Ammon's horn (tissue), 1 donor: ENCODE measurements around the gene ALG11.
A peak's percentile ranks its signal among the peaks of the same experiment; 100 is the strongest.
"Not testable (repeated sequence)": the region's sequence is repeated elsewhere in the genome, so short reads cannot be mapped to it uniquely, and the experiment has no call there.

Experiments
- DNase-seq: peaks from one replicate; pipeline ENCODE4 v3.0.0-alpha.2; 2016; ENCODE audit warnings: low spot score

The ALG11 gene, protein sequence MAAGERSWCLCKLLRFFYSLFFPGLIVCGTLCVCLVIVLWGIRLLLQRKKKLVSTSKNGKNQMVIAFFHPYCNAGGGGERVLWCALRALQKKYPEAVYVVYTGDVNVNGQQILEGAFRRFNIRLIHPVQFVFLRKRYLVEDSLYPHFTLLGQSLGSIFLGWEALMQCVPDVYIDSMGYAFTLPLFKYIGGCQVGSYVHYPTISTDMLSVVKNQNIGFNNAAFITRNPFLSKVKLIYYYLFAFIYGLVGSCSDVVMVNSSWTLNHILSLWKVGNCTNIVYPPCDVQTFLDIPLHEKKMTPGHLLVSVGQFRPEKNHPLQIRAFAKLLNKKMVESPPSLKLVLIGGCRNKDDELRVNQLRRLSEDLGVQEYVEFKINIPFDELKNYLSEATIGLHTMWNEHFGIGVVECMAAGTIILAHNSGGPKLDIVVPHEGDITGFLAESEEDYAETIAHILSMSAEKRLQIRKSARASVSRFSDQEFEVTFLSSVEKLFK

DNA sequence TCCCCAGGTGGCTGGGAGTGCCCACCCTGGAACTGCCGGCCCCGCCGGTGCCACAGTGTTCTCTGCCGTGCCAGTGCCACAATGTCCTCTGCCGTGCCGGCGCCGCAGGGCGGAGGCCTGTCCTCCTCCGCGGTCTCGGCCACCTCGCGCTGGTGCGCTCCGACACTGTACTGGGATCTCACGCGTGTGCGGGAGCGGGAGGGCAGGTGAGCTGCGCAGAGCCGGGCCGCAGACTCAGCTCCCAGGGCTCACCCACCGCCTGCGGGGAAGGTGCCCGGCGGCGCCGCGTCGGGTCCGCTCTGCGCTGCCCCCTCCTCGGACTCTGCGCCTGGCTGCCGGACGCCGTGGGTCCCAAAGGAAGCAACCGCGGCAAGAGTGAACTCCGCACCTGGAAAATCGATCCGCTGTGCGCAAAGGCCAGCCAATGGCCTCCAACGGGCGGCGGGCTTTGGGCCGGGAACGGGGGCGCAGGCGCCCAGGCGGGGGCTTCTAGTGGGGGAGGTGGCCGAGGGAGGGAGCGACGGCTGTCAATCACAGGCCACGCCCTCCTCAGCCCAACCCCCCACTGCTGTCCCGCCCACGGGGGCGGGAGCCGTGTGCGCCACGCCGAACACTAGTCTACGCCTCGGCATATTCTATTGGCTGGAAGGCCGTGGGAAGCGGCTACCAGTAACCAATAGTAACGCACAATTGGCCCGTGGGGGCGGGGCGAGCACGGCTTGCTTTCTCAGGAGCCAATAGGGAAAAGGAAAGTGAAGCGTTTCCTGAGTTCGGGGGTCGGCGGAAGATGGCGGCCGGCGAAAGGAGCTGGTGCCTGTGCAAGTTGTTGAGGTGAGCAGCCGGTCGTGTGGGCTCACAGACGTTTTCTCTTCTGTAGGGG lies at the start of gene ALG11:
Gene ALG11 (plus strand): TSS at position 767 of the 880 bp plus-strand sequence. CDS start 21 bp downstream, at position 788.
- peak; percentile 99 for DNase-seq

DNA sequence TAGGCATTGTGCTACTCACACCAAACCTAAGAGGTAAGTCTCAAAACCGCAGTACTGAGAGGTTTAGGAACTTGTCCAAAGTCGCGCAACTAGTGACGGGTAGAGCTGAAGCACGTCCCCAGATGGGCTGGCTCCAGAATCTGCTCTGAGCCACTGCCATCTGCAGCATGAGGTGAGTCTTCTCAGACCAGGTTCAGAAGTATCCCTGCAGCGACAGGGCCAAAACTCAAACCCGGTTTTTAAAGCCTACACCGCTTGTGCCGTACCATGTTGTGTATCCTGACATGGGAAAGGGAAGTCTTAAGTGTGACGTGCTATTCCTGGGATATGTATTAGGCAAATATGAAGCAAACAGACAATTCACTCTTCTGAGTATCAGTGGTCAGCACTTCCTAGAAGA lies 46.0 kb upstream of the ALG11 start:
- DNase-seq, result no peak

DNA sequence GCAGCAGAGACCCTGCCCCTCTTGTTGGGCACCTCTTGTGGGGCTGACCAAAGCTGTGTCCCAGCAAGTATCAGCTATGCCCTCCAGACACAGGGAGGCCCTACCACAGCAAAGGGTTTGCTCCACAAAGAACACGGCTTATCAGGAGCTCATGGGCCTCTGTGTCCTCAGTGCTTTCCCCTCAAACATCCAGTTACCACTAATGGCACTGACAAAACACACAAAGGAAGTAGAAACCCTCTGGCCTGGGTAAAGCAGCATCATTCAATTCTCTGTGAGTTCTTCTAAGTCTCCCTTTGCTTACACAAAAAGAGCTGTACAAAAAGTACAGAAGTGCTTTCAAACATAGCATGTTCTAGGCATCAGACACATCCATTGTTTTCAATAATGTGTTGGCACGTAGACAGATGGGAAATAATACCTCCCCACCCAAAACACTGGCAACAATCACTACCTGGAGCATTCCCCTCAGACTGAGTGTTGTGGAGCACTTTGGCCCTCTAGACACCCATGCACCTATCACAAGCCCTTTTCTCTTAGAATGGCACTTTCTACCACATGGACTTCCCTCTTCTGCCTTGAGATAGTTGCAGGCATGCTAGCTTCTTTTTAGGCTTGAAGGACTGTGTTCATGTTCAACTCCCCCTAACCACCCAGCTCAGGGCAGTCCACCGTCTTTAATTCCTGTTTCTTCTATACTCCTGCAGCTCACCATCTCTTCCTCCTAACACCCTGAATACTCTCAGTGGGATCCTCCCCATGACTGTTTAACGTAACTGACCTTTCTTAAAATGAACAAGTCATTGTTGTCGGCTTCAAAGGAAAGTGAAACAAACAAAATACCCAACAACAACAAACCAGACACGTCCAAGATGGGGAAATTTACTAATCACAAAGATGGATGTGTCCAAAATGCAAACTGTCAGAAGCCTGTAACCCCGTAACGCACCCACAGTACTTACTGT lies 44.4 kb upstream of the ALG11 start:
- no peak for DNase-seq

DNA sequence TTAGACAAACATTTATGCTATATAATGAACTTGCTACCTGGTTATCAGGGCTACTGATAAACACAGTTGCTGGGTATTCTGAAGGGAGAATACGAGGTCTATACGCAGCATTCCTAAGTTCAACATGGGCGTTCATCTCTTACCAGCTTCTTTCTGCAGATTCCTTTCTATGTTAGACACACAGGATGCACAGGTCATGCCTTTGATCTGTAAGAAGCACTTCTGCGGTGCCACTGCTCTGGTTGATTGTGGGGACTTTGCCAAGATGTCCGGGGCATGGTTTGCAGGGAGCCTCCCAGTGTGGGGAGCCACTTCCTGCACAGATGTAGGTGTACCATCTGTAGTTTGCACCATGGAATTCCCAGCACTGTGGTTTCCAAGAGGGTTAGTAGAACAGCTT lies 41.8 kb upstream of the ALG11 start:
- DNase-seq, result no peak

DNA sequence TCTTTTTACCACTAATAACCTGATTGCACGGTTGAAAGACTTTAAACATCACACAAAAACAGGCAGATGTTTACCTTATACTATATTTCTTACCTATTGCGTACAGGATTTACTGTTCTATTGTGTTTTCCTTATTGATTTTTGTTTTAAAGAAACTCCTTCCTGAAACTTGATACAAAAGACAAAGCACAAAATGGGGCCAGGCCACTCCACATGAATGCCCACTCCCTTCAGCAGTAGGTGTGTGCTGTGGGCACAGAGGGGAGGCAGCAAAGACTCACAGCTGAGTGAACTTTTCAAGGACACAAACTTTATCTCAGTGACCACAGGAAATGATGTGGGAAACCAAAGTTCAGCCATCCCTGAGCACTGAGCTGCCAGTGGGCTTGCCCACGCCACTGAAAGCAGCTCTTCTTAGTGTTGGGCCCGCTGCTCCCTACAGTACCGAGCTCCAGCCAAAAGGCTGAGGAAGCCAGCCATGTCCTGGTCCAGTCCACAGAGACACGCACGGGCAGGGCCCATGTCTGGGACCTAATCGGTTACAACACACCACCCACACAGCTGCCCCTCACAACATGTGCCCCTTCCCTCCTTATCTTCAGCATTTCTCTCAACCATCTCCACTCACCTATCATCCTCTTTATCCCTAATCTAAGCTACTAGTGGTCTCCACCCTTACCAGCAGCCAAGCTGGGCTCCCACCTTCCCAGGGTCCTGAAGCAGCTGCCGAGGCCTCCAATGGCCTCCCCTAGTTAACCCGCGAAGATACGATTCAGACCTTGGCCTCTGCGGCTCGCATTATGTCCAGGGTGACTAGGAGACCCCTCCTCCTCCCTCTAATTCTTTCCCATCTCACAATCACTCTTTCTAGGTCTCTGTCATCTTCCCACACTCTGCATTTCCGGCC lies 40.4 kb upstream of the ALG11 start:
- DNase-seq, result no peak

DNA sequence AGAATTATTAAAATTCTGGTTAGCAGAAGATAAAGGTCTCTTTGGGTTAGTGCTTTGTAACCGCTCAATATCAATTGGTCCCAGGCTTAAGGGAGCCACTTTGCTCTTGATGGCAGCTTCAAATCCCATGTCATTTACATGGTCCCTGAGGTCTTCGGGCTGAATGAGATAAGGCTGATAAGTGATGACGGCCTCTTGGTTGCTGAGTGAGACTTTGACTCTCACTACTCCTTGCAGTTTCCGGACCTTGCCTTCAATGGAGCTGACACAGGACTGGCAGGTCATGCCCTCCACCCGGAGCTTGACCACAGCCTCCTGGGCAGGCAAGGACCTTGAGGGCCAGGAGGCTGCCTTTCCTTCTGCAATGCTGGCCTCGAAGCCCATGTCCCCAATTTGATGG lies 37.7 kb upstream of the ALG11 start:
- no peak for DNase-seq

DNA sequence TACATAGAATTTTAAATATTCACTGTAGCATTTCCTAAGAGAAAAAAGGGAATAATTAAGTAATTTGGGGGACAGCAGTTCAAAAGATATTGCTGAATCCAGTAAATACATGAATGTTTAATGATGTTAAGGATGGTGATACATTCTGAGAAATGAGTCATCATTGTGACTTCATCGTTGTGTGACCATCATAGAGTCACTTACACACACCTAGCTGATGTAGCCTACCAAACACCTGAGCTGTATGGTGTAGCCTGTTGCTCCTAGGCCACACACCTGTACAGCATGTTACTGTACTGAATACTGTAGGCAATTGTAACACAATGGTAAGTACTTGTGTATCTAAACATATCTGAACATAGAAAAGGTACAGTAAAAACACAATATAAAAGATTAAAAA lies 35.8 kb upstream of the ALG11 start:
- no peak for DNase-seq

DNA sequence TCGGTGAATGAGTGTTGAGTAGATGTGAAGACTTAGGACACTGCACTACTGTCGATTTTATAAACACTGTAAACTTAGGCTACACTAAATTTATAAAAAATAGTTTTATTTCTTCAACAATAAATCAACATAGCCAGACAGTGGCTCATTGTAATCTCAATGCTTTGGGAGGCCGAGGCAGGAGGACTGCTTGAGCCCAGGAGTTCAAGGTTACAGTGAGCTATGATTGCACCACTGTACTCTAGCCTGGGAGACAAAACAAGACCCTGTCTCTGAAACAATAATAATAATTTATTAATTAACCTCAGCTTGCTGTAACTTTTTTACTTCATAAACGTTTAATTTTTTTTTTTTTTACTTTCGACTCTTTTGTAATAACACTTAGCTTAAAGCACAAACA lies 35.3 kb upstream of the ALG11 start:
- no peak for DNase-seq

DNA sequence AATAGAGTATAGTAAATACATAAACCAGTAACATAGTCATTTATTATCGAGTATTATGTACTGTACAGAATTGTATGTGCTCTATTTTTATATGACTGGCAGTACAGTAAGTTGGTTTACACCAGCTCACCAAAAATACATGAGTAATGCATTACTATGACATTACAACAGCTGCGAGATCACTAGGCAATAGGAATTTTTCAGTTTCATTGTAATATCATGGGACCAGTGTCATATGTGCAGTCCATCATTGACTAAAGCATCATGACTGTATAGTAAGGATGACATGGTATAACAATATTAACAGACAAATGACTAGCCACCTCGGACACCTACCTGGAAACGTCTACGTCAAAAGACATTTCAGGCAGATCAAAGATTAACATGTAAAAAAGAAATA lies 34.6 kb upstream of the ALG11 start:
- DNase-seq, result no peak

DNA sequence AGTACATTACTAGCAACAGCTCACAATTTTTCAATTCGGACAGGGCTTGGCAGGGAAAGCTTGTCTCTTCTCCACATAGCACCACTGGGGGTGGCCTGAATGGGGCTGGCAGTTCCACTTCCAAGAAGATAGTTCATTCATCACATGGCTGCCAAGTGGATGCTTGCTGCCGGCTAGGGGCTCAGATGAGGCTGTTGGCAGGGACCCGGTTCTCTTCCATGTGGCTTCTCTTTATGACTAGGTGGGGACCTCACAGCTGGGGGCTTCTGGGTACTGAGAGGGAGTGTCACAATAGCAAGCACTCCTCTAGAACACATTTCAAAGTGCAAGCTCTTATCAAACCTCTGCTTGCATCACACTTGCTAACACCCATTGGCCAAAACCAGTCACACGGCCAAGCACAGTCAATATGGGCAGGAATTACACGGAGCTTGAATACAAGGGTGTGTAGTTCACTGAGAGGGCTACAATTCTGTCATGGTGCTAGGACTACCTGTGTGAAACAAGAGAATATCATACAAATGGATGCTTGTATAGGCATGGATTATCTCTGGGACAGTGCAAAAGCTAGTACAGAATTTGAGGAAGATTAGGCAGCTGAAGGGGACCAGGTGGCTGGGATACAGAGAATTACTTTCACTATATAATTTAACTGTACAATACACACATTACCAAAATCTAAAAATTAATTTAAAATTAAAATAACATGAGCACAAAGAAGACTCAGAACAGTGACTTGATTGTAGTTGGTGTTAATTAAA lies 33.2 kb upstream of the ALG11 start:
- DNase-seq, result no peak

DNA sequence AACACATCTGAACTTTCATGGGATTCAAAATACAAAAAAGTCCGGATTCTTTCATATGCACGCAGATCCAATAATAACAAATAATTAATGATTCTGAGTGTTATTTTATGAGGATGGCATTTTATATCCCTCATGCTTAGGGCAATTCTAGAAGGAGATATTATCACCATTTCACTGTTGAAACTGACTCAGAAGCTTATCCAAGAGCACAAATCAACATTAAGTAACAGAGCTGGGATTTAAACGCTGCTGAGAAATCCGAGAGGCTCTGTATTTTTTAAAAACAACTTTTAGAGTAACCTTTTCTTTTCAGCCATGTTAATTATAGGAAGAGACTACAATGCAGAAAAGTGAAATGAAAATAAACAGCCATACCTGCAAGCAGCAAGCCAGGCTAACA lies 31.3 kb upstream of the ALG11 start:
- no peak for DNase-seq

DNA sequence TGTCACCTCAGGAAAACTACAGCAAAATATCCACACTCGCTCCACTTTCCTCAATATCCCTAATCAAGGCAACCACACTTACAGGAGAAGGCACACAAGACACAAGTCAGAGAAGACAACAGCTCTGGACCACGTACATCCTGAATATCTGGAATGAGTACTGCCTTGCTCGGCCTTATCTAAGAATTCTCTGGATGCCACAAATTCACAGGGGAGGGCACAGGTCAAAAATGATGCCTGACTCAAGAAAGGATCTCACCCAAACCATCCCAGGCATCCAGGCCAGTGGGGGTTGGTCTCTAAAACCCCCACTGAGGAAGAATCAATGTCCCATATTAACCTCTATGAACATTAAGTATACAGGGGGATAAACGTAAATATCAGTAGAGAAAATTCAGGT lies 30.8 kb upstream of the ALG11 start:
- DNase-seq, result no peak

DNA sequence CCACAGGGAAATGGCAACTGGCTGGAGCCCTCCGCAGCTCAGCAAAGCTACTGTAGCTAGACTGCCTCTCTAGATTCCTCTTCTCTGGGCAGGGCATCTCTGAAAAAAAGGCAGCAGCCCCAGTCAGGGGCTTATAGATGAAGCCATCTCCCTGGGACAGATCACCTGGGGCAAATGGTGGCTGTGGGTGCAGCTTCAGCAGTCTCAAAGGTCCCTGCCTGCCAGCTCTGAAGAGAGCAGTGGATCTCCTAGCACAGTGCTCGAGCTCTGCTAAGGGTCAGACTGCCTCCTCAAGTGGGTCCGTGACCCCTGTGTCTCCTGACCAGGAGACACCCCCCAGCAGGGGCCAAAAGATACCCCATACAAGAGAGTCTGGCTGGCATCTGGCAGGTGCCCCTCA lies 28.9 kb upstream of the ALG11 start:
- not testable (repeated sequence) for DNase-seq

DNA sequence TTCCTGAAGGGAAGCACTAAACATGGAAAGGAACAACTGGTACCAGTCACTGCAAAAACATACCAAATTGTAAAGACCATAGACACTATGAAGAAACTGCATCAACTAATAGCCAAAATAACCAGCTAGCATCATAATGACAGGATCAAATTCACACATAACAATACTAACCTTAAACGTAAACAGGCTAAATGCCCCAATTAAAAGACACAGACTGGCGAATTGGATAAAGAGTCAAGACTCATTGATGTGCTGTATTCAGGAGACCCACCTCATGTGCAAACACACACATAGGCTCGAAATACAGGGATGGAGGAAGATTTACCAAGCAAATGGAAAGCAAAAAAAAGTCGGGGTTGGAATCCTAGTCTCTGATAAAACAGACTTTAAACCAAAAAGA lies 27.3 kb upstream of the ALG11 start:
- not testable (repeated sequence) for DNase-seq

DNA sequence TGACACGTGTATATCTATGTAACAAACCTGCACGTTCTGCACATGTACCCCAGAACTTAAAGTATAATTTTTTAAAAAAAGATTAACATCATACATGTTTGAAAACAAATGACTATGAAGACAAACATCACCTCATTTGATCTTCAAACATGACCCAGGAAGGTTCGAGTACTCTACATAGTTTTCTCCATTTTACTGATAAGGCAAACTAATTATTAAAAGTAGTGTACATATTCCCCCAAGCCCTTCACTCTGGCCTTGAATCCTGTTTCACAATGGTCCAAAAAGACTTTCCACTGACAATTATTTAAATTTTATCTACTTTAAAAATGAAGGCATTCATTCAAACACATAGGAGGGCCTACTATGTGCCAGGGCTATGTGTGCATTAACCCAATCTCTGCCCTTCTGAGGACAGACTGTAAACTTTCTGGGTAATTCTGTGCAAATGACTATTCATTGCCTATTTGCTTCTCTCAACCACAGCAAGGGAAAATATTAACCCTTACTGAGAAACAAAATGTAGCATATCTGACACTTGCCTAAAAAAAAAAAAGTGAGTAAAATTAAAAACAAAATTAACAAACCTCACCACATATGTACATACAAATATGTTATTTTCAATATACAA lies 23.1 kb upstream of the ALG11 start:
- DNase-seq, result no peak

DNA sequence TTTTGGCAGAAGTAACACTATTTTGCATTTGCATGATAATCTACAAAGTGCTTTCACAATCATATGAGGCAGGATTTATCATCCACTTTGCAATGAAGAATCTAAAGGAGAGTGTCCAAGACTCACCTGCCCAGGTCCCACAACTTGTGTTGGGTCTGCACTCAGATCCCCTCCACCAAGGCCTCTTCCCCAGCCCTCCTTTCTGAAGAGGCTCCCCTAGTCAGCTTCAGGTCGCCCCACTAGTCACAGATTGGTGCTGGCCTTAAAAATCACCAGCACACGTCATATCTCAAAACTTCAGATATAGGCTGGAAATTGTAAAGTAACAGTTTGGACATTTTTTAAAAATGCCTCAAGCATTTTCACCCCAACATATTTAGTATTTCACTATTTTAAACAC lies 18.5 kb upstream of the ALG11 start:
- DNase-seq, result no peak

DNA sequence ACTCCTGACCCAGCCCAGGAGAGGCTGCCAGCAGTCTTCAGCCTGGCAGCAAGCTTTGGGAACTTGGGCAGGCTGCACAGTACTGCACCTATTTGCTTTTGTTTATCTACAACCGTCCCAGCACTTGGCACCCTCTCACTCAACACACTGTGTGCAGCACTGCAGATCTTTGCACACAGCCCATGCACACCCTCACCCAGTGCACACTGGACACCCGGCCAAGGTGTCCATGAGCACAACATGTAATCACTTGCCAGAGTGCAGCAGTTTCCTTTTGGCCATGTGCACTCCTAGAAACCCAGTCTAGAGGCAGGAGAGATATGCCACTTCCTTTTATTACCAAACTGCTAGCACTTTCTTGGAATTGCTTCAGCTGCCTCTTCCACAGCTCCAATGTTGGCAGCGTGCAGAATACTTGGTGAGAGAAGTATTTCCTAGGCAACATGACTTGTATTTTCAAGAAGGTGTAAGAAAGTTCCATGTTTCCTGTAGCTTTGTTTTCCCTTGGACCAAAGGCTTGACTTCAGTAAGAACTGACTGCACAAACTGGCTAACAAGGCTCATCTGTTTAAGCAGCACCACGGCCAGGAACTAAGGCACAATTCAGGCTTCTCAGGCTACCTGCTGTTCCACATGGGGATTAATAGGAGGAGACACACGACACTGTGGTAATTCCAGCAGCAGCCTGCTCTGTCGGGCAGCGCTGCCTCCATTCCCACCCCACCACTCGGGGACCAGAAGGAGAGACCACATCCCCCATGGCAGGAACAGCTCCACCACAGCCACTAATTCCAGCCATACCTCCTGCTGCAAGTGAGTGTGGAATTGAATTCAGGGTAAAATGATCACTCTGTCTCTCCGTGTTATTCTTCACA lies 16.3 kb upstream of the ALG11 start:
- DNase-seq, result peak; percentile 61

DNA sequence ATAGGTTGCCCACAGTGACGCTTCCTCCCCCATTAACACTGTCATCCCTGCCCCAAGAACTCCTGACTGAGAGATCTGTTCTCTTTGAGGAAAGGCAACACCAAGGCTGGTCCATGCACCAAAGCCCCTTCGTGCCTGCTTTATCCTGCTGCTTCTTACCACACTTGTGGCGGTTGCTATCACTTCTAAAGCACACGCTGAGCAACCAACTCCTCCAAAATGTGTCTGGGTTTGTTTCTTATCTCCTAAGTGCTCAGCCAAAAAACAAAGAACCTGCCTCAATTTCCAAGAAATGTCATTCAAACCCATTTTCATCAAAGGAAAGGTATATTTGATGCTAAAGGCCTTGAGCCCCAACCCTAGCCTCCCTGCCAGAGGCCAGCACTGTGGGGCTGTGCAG lies 15.6 kb upstream of the ALG11 start:
- DNase-seq, result no peak

DNA sequence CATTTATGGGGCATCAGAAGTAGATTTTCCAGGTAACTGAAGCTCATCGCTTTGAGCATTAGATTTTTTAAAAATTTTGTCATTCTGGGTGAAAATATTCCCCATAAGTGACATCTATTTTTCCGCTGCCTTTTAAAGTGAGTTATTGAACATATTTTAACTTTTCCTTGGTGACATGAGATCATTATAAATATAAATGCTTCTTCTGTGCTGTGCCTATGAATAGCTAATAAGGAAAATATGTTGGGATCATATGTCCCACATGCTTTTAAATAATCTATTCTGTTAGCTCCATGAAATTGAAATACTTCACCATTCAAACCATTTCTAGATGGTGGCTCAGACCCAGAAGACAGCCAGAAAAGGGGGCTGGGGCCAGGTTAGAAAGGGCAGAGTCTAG lies 15.0 kb upstream of the ALG11 start:
- DNase-seq, result no peak
